WTC11 (cell line): ENCODE measurements around the gene HMCN1. TPM values are rescaled to one million over a fixed set of nuclear protein-coding genes. Genes with fewer than 3 reads are reported as not detected.

Experiments used
- ATAC-seq: fragments of 200-7000 bp; cut with Tn5 transposase; 2 replicates; pipeline ENCODE4 v1.10.0; 2021; ENCODE audit warnings: mild to moderate bottlenecking, moderate library complexity
- CTCF ChIA-PET: fragments of 300-600 bp; sonication (Branson Sonifier 250); formaldehyde crosslinking; loops from one replicate; lab custom pipeline; 2021; ENCODE audit warnings: antibody characterized with exemption; lab: Charles Lee
- POLR2A ChIA-PET: fragments of 350-600 bp; sonication (Branson Sonifier 250); formaldehyde crosslinking; loops from one replicate; lab custom pipeline; 2021; ENCODE audit warnings: antibody characterized with exemption; lab: Charles Lee
- DNase-seq: peaks from one replicate; pipeline ENCODE4 v3.0.0; 2021; ENCODE audit warnings: low spot score
- H3K27ac Mint-ChIP-seq: 2 replicates; pipeline ENCODE4 v1.8.0; 2021; ENCODE audit warnings: mixed read lengths
- H3K27me3 Mint-ChIP-seq: 2 replicates; pipeline ENCODE4 v1.8.0; 2021; ENCODE audit warnings: low read depth, mild to moderate bottlenecking, moderate library complexity, mixed read lengths
- H3K36me3 Mint-ChIP-seq: 2 replicates; pipeline ENCODE4 v1.8.0; 2021; ENCODE audit warnings: mixed read lengths
- H3K4me1 Mint-ChIP-seq: 2 replicates; pipeline ENCODE4 v1.8.0; 2022; ENCODE audit warnings: mixed read lengths
- H3K4me3 Mint-ChIP-seq: 2 replicates; pipeline ENCODE4 v1.8.0; 2021; ENCODE audit warnings: mild to moderate bottlenecking, moderate library complexity, mixed read lengths
- H3K9me3 Mint-ChIP-seq: 2 replicates; pipeline ENCODE4 v1.8.0; 2021; ENCODE audit warnings: mixed read lengths
- ATF3 ChIP-seq: sonication (generic); formaldehyde crosslinking; conservative IDR thresholded peaks from 2 replicates; pipeline ENCODE4 v1.8.1; 2022; ENCODE audit warnings: mild to moderate bottlenecking, missing genetic modification reagents
- CDX4 ChIP-seq: fragments of 250-450 bp; sonication (Bioruptor Pico); IDR thresholded peaks from 2 replicates; pipeline ENCODE4 v1.9.0; 2021; ENCODE audit warnings: moderate library complexity, mild to moderate bottlenecking, inconsistent platforms, borderline replicate concordance
- E2F1 ChIP-seq: sonication (generic); formaldehyde crosslinking; IDR thresholded peaks from 2 replicates; pipeline ENCODE4 v1.8.0; 2022; ENCODE audit warnings: mild to moderate bottlenecking, missing genetic modification reagents
- ETV6 ChIP-seq: sonication (generic); formaldehyde crosslinking; IDR thresholded peaks from 2 replicates; pipeline ENCODE4 v1.8.1; 2022; ENCODE audit warnings: mild to moderate bottlenecking, missing genetic modification reagents
- FOXK1 ChIP-seq: sonication (generic); formaldehyde crosslinking; IDR thresholded peaks from 2 replicates; pipeline ENCODE4 v1.8.0; 2022; ENCODE audit warnings: mild to moderate bottlenecking, moderate library complexity, missing genetic modification reagents
- KAT7 ChIP-seq: sonication (generic); formaldehyde crosslinking; IDR thresholded peaks from 2 replicates; pipeline ENCODE4 v1.8.1; 2023; ENCODE audit warnings: missing genetic modification reagents, mild to moderate bottlenecking, borderline replicate concordance
- NFE2L1 ChIP-seq: sonication (generic); formaldehyde crosslinking; IDR thresholded peaks from 2 replicates; pipeline ENCODE4 v1.8.1; 2023; ENCODE audit warnings: missing genetic modification reagents
- PRDM15 ChIP-seq: sonication (generic); formaldehyde crosslinking; IDR thresholded peaks from 2 replicates; pipeline ENCODE4 v1.8.0; 2022; ENCODE audit warnings: missing genetic modification reagents
- PREB ChIP-seq: sonication (generic); formaldehyde crosslinking; IDR thresholded peaks from 2 replicates; pipeline ENCODE4 v1.8.1; 2022; ENCODE audit warnings: mild to moderate bottlenecking, missing genetic modification reagents, moderate library complexity, borderline replicate concordance
- RELA ChIP-seq: sonication (generic); formaldehyde crosslinking; IDR thresholded peaks from 2 replicates; pipeline ENCODE4 v1.8.1; 2022; ENCODE audit warnings: missing genetic modification reagents, mild to moderate bottlenecking, borderline replicate concordance
- USF1 ChIP-seq: sonication (generic); formaldehyde crosslinking; IDR thresholded peaks from 2 replicates; pipeline ENCODE4 v1.8.0; 2022; ENCODE audit warnings: mild to moderate bottlenecking, missing genetic modification reagents
- ZMAT4 ChIP-seq: fragments of 250-450 bp; sonication (Bioruptor Pico); IDR thresholded peaks from 2 replicates; pipeline ENCODE4 v1.9.0; 2021; ENCODE audit warnings: mild to moderate bottlenecking
- ZNF232 ChIP-seq: sonication (generic); formaldehyde crosslinking; IDR thresholded peaks from 2 replicates; pipeline ENCODE4 v1.8.0; 2022; ENCODE audit warnings: mild to moderate bottlenecking, missing genetic modification reagents
- ZNF425 ChIP-seq: fragments of 250-450 bp; sonication (Bioruptor Pico); conservative IDR thresholded peaks from 2 replicates; pipeline ENCODE4 v1.9.0; 2021; ENCODE audit warnings: mild to moderate bottlenecking
- ZNF512 ChIP-seq: sonication (generic); formaldehyde crosslinking; IDR thresholded peaks from 2 replicates; pipeline ENCODE4 v1.8.1; 2022; ENCODE audit warnings: missing genetic modification reagents, borderline replicate concordance
- total RNA-seq: library from RNA; stranded (reverse); gene quantifications from 3 replicates; pipeline ENCODE4 v1.2.3, GENCODE V29; 2021

HMCN1 gene
- total RNA-seq, 1 experiment from 2014 or later, result 5.6 TPM

- TF ChIP-seq E2F1 (CRISPR knock-in tag) (no peak), ETV6 (no peak)
- TF ChIP-seq, all 79 proteins: peak for 0
These were observed 161.2 kb downstream of the HMCN1 start (continued) for GRCh38 chr1:185895208-185895900.

GRCh38 chr1:185896863-185897262 lies 162.7 kb downstream of the HMCN1 start:
- CTCF ChIA-PET, result no interaction called here
- POLR2A ChIA-PET, result no interaction called here
- TF ChIP-seq ZNF232 (CRISPR knock-in tag), result no peak
- TF ChIP-seq CDX4 (CRISPR knock-in tag), result no peak
- DNase-seq (no peak), ATAC-seq (no peak)
- no peaks in the 10 kb centered on the region for H3K27me3 Mint-ChIP-seq
- peaks cover 17% of the 10 kb centered on the region for H3K9me3 Mint-ChIP-seq
- H3K4me1 Mint-ChIP-seq, result peaks cover 19% of the 10 kb centered on the region
- peaks cover 12% of the 10 kb centered on the region for H3K36me3 Mint-ChIP-seq
- H3K4me3 Mint-ChIP-seq, result no peak overlapping the region
- H3K27ac Mint-ChIP-seq, result peak overlapping the region; percentile 5; the same call in 1 of the 2 replicates

- no peak overlapping the region for H3K27ac Mint-ChIP-seq
- H3K9me3 Mint-ChIP-seq, result no peaks in the 10 kb centered on the region
- TF ChIP-seq ATF3 (CRISPR knock-in tag) (no peak), FOXK1 (CRISPR knock-in tag) (no peak), USF1 (CRISPR knock-in tag) (no peak), ZNF512 (CRISPR knock-in tag) (no peak), ZNF425 (CRISPR knock-in tag) (no peak), RELA (CRISPR knock-in tag) (no peak), NFE2L1 (CRISPR knock-in tag) (no peak), ETV6 (no peak), PREB (CRISPR knock-in tag) (no peak), KAT7 (CRISPR knock-in tag) (no peak), PRDM15 (CRISPR knock-in tag) (no peak), ZMAT4 (CRISPR knock-in tag) (no peak)
- TF ChIP-seq, all 79 proteins: peak for 0
- no peak for DNase-seq
- Mint-ChIP-seq H3K36me3 (peaks cover 4% of the 10 kb centered on the region; the same call in 1 of the 2 replicates), H3K27me3 (no peaks in the 10 kb centered on the region), H3K4me3 (no peak overlapping the region), H3K4me1 (peaks cover 46% of the 10 kb centered on the region)
- CTCF ChIA-PET, result no interaction called here
- POLR2A ChIA-PET, result no interaction called here
- ATAC-seq, result no peak
These were observed 172.0 kb downstream of the HMCN1 start for GRCh38 chr1:185906186-185906585.
